Stimulated activated naive B cell treated with anti-CD40 and anti-IgM and Interleukin-4, amounts not matched to agents 10 μg/mL and 1 μg/mL and 100 μg/mL, for 72 hours (primary cell): Measurements from ENCODE around the gene TGFBR3L.
"Not testable (repeated sequence)": the region's sequence is repeated elsewhere in the genome, so short reads cannot be mapped to it uniquely, and the experiment has no call there.

Experiments used
- ATAC-seq, 2 donors: fragments of 150-1000 bp; cut with Tn5 transposase; replicated peaks; 2 replicates each; pipeline ENCODE4 v1.10.0; 2021; ENCODE audit warnings: moderate library complexity in 1 of 2
- DNase-seq: peaks from one replicate; pipeline ENCODE4 v3.0.0; 2021
- H3K27ac Mint-ChIP-seq: one replicate; pipeline ENCODE4 v1.8.0; 2022; ENCODE audit warnings: mild to moderate bottlenecking, mixed read lengths
- H3K27me3 Mint-ChIP-seq, 2 donors: one replicate each; pipeline ENCODE4 v1.8.0; 2022; ENCODE audit warnings: mixed read lengths in 2 of 2
- H3K36me3 Mint-ChIP-seq, 2 donors: one replicate each; pipeline ENCODE4 v1.8.0; 2022; ENCODE audit warnings: mixed read lengths in 2 of 2, mild to moderate bottlenecking in 1 of 2
- H3K4me1 Mint-ChIP-seq, 2 donors: one replicate each; pipeline ENCODE4 v1.8.0; 2022; ENCODE audit warnings: mixed read lengths in 2 of 2, mild to moderate bottlenecking in 1 of 2
- H3K4me3 Mint-ChIP-seq, 2 donors: one replicate each; pipeline ENCODE4 v1.8.0; 2022; ENCODE audit warnings: mild to moderate bottlenecking in 2 of 2, mixed read lengths in 2 of 2, moderate library complexity in 1 of 2
- H3K9me3 Mint-ChIP-seq, 2 donors: one replicate each; pipeline ENCODE4 v1.8.0; 2022; ENCODE audit warnings: mixed read lengths in 2 of 2, mild to moderate bottlenecking in 1 of 2

Gene TGFBR3L

GRCh38 chr19:7888826-7889217 lies 25.8 kb upstream of the TGFBR3L start:
- Mint-ChIP-seq H3K36me3 (peaks cover 0 to 1% of the 10 kb centered on the region in 2 donors), H3K4me3 (no peak overlapping the region), H3K9me3 (peaks cover 0 to 2% of the 10 kb centered on the region in 2 donors), H3K4me1 (peaks cover 0 to 3% of the 10 kb centered on the region in 2 donors), H3K27me3 (peaks cover 25 to 37% of the 10 kb centered on the region in 2 donors), H3K27ac (no peak overlapping the region)
- ATAC-seq (no peak), DNase-seq (no peak)

- not testable (repeated sequence) for H3K27ac Mint-ChIP-seq, H3K4me1 Mint-ChIP-seq, DNase-seq, H3K36me3 Mint-ChIP-seq, H3K9me3 Mint-ChIP-seq, ATAC-seq, H3K4me3 Mint-ChIP-seq
- peaks cover 31 to 44% of the 10 kb centered on the region in 2 donors for H3K27me3 Mint-ChIP-seq
Measured at GRCh38 chr19:7893362-7894101, 21.1 kb upstream of the TGFBR3L start.

GRCh38 chr19:7894612-7895309 lies 19.9 kb upstream of the TGFBR3L start:
- no peak for ATAC-seq

GRCh38 chr19:7895565-7895964 lies 19.1 kb upstream of the TGFBR3L start:
- H3K9me3 Mint-ChIP-seq, result no peaks in the 10 kb centered on the region
- no peak overlapping the region for H3K27ac Mint-ChIP-seq
- ATAC-seq, result no peak
- H3K27me3 Mint-ChIP-seq, result peaks cover 23 to 30% of the 10 kb centered on the region in 2 donors
- H3K36me3 Mint-ChIP-seq, result no peaks in the 10 kb centered on the region
- peaks cover 0 to 1% of the 10 kb centered on the region in 2 donors for H3K4me1 Mint-ChIP-seq
- no peak overlapping the region for H3K4me3 Mint-ChIP-seq
- no peak for DNase-seq

More at GRCh38 chr19:7894612-7895309, 19.9 kb upstream of the TGFBR3L start:
- Mint-ChIP-seq H3K4me3 (no peak overlapping the region), H3K36me3 (no peaks in the 10 kb centered on the region), H3K27ac (no peak overlapping the region), H3K4me1 (peaks cover 0 to 1% of the 10 kb centered on the region in 2 donors), H3K9me3 (no peaks in the 10 kb centered on the region), H3K27me3 (peaks cover 26 to 33% of the 10 kb centered on the region in 2 donors)
- DNase-seq, result no peak

GRCh38 chr19:7897292-7897691 lies 17.3 kb upstream of the TGFBR3L start:
- no peaks in the 10 kb centered on the region for H3K9me3 Mint-ChIP-seq
- H3K4me1 Mint-ChIP-seq, result peaks cover 2 to 6% of the 10 kb centered on the region in 2 donors
- H3K27me3 Mint-ChIP-seq, result peaks cover 19 to 23% of the 10 kb centered on the region in 2 donors
- no peak overlapping the region for H3K27ac Mint-ChIP-seq
- H3K4me3 Mint-ChIP-seq, result no peak overlapping the region
- ATAC-seq (no peak), DNase-seq (no peak)
- H3K36me3 Mint-ChIP-seq, result no peaks in the 10 kb centered on the region

GRCh38 chr19:7898967-7899366 lies 15.7 kb upstream of the TGFBR3L start:
- ATAC-seq, result no peak
- peaks cover 2 to 6% of the 10 kb centered on the region in 2 donors for H3K36me3 Mint-ChIP-seq
- peaks cover 17 to 22% of the 10 kb centered on the region in 2 donors for H3K27me3 Mint-ChIP-seq
- no peak overlapping the region for H3K27ac Mint-ChIP-seq
- no peaks in the 10 kb centered on the region for H3K9me3 Mint-ChIP-seq
- no peak for DNase-seq
- peaks cover 14 to 20% of the 10 kb centered on the region in 2 donors for H3K4me1 Mint-ChIP-seq
- H3K4me3 Mint-ChIP-seq, result no peak overlapping the region

- no peak overlapping the region for H3K27ac Mint-ChIP-seq
- H3K36me3 Mint-ChIP-seq, result peaks cover 2 to 11% of the 10 kb centered on the region in 2 donors
- peaks cover 18 to 26% of the 10 kb centered on the region in 2 donors for H3K4me1 Mint-ChIP-seq
- no peak for DNase-seq
- H3K4me3 Mint-ChIP-seq, result no peak overlapping the region
- no peak for ATAC-seq
- H3K9me3 Mint-ChIP-seq, result no peaks in the 10 kb centered on the region
- peaks cover 11 to 13% of the 10 kb centered on the region in 2 donors for H3K27me3 Mint-ChIP-seq
Measured at GRCh38 chr19:7899751-7900378, 14.8 kb upstream of the TGFBR3L start.

- Mint-ChIP-seq H3K4me3 (no peak overlapping the region), H3K4me1 (peaks cover 22 to 31% of the 10 kb centered on the region in 2 donors), H3K27me3 (peaks cover 5 to 7% of the 10 kb centered on the region in 2 donors), H3K27ac (no peak overlapping the region), H3K9me3 (no peaks in the 10 kb centered on the region), H3K36me3 (peaks cover 2 to 15% of the 10 kb centered on the region in 2 donors)
- DNase-seq, result no peak
- ATAC-seq, result no peak
Measured at GRCh38 chr19:7900401-7900870, 14.2 kb upstream of the TGFBR3L start.

- ATAC-seq, result no peak
- no peak for DNase-seq
- no peak overlapping the region for H3K4me3 Mint-ChIP-seq
- H3K36me3 Mint-ChIP-seq, result peaks cover 7 to 20% of the 10 kb centered on the region in 2 donors
- H3K27me3 Mint-ChIP-seq, result peaks cover under 1 to 6% of the 10 kb centered on the region in 2 donors
- no peak overlapping the region for H3K27ac Mint-ChIP-seq
- H3K4me1 Mint-ChIP-seq, result peaks cover 26 to 36% of the 10 kb centered on the region in 2 donors
- H3K9me3 Mint-ChIP-seq, result no peaks in the 10 kb centered on the region
Measured at GRCh38 chr19:7900931-7901330, 13.7 kb upstream of the TGFBR3L start.

GRCh38 chr19:7901337-7901736 lies 13.3 kb upstream of the TGFBR3L start:
- H3K9me3 Mint-ChIP-seq, result no peaks in the 10 kb centered on the region
- DNase-seq (no peak), ATAC-seq (no peak)
- H3K36me3 Mint-ChIP-seq, result peaks cover 9 to 23% of the 10 kb centered on the region in 2 donors
- H3K27ac Mint-ChIP-seq, result no peak overlapping the region
- H3K4me1 Mint-ChIP-seq, result peaks cover 27 to 40% of the 10 kb centered on the region in 2 donors
- H3K27me3 Mint-ChIP-seq, result peaks cover 0 to 6% of the 10 kb centered on the region in 2 donors
- no peak overlapping the region for H3K4me3 Mint-ChIP-seq

GRCh38 chr19:7902796-7903243 lies 11.8 kb upstream of the TGFBR3L start:
- no peak for DNase-seq
- no peak for ATAC-seq

GRCh38 chr19:7903244-7904073 lies 11.2 kb upstream of the TGFBR3L start, which contains the start of gene MAP2K7:
Gene MAP2K7, plus strand, starts transcription at chr19:7903877. Its CDS starts 68 bp downstream, at chr19:7903945.
- ATAC-seq (peak; percentile 84 to 86), DNase-seq (peak; percentile 100)
- Mint-ChIP-seq H3K4me3 (peak within 1 kb of the TSS; percentile 93 to 96), H3K27me3 (no peaks in the 10 kb centered on the region), H3K27ac (peak within 1 kb of the TSS; percentile 95), H3K9me3 (no peaks in the 10 kb centered on the region), H3K4me1 (peaks cover 31 to 51% of the 10 kb centered on the region in 2 donors), H3K36me3 (peaks cover 16 to 31% of the 10 kb centered on the region in 2 donors)

More at GRCh38 chr19:7902796-7903243, 11.8 kb upstream of the TGFBR3L start:
- H3K4me1 Mint-ChIP-seq, result peaks cover 31 to 47% of the 10 kb centered on the region in 2 donors
- peak overlapping the region; percentile 95 for H3K27ac Mint-ChIP-seq
- no peaks in the 10 kb centered on the region for H3K9me3 Mint-ChIP-seq
- H3K27me3 Mint-ChIP-seq, result peaks cover 0 to under 1% of the 10 kb centered on the region in 2 donors
- H3K4me3 Mint-ChIP-seq, result peak overlapping the region; percentile 92 to 96
- peaks cover 16 to 31% of the 10 kb centered on the region in 2 donors for H3K36me3 Mint-ChIP-seq
